Caki2 (cell line): Measurements from ENCODE around the gene SERPINA6. TPM values are rescaled to one million over a fixed set of nuclear protein-coding genes. Genes with fewer than 3 reads are reported as not detected.
"Not testable (repeated sequence)": the region's sequence is repeated elsewhere in the genome, so short reads cannot be mapped to it uniquely, and the experiment has no call there.

Experiments used
- DNase-seq: peaks from one replicate; pipeline ENCODE4 v3.0.0-alpha.2; 2015; ENCODE audit warnings: low read depth
- in situ Hi-C: cut with HindIII; loops from 2 replicates; pipeline ENCODE4 v1.10.0; 2016; ENCODE audit warnings: low sequenced_read_pairs, low pct_unique_long_range_greater_than_20kb, mixed read lengths
- total RNA-seq: library from RNA; depleted of rRNA; stranded (reverse); fragments of >200 nt; shearing (Covaris generic); gene quantifications from 2 replicates; pipeline ENCODE4 v1.2.3, GENCODE V29; 2014; ENCODE audit warnings: low replicate concordance; rRNA removed

Gene SERPINA6
- total RNA-seq, 1 experiment from 2014 or later, result 3.8 TPM

DNA sequence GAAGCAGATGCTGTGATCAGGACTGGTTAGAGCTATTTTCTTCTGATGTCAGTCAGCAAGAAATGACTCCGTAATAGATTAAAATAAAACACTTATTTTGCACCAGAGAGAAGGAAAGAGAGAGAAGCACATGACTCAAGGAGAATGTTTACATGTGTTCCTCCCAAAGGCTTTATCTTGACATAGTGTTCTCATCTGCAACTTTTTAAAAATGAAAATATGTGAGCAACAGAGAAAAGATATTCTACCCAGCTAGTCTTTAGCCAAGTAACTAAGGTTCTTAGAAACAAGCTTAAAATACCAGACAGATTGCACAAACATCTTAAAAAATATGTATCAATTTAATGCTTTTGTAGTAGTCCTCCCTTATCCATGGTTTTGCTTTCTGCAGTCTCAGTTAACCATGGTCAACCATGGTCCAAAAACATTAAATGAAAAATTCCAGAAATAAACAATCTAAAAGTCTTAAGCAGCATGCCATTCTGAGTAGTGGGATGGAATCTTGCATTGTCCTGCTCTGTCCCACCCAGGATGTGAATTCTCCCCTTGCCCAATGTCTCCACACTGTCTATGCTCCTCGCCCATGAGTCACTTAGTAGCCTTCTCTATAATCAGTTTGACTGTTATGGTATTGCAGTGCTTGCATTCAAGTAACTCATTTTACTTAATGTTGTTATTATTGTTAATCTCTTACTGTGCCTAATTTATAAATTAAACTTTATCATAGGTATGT, 40.0 kb downstream of the SERPINA6 start:
- in situ Hi-C loops, result no loop called here
- no peak for DNase-seq

DNA sequence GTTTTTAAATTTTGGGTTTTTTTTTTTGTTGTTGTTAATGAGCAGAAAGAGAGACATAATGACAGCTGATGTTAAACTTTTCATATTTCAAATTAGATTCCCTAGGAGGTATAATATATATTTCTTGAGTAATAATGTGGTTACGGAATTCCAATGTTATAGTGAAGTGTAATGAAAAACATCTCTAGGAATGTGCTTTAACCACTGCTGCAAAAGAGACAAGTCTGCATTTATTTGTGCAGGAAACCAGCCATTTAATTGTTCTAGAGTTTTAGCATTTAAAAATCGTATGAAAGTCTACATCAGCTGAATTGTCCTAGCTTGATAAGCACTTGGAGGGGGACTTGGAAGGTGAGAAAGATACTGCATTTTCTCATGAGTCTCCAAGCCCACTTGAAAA, 44.4 kb downstream of the SERPINA6 start:
- no peak for DNase-seq
- in situ Hi-C loops, result no loop called here

DNA sequence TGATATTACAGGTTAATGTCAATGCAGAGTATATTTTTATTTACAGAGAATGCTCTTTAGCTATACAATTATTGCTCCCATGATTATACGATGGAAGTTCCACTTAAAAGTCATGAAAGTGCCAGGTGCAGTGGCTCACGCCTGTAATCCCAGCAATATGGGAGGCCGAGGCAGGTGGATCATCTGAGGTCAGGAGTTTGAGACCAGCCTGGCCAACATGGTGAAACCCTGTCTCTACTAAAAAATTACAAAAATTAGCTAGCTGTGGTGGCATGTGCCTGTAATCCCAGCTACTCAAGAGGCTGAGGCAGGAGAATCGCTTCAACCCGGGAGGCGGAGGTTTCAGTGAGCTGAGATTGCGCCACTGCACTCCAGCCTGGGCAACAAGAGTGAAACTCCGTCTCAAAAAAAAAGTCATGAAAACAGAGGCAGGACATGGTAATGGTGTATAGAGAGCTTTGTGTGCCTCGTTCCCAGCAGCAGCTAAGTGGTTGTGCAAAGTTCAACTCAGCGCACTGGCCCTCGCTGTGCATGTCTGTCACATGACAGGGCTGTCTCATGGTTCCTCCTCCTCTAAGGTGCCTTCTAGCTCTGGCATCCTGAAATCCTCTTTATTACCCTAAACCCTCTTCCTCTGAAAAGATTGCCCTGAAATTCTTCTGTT, 46.1 kb downstream of the SERPINA6 start:
- in situ Hi-C loops, DNase-seq: not testable (repeated sequence)

- no peak for DNase-seq
- in situ Hi-C loops, result no loop called here
Measured at GRCh38 chr14:94269156-94269555, 54.0 kb downstream of the SERPINA6 start.

DNA sequence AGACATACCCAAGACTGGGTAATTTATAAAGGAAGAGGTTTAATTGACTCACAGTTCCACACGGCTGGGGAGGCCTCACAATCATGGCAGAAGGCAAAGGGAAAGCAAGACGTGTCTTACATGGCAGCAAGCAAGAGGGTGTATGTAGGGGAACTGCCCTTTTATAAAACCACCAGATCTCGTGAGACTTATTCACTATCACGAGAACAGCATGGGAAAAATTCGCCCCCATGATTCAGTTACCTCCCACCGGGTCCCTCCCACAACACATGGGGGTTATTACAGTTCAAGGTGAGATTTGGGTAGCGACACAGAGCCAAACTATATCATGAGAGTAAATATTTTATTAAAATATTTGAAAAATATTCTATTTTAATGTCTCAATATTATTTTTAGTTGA, 54.6 kb downstream of the SERPINA6 start:
- DNase-seq, in situ Hi-C loops: not testable (repeated sequence)

DNA sequence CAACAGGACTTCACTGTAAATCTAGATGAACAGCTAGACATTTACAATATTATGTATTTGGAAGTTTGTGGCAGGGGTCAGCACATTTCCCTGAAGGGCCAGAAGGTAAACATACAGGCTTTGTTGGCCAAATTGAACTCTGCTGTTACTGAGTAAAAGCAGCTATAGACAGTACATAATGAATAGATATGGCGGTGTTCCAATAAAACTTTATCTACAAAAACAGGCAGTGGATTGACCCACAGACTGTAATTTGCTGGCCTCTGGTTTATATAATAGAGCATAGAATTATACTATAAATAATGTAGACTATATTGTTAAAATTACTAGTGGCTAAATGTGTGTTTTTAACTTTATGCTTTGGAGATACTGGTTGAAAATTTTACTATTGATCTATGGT, 55.8 kb downstream of the SERPINA6 start:
- in situ Hi-C loops, result no loop called here
- no peak for DNase-seq

DNA sequence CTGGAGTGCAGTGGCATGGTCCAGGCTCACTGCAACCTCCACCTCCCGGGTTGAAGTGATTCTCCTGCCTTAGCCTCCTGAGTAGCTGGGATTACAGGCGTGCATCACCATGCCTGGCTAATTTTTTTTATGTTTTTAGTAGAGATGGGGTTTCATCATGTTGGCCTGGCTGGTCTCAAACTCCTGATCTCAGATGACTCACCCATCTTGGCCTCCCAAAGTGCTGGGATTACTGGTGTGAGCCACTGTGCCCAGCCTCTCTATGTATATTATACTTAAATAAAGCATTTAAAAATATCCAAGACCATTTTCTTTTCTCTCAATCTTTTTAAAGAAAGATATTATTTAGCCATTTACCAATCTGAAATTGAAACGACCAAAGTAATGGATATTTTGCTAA, 58.9 kb downstream of the SERPINA6 start:
- DNase-seq, in situ Hi-C loops: not testable (repeated sequence)

Other genes starting within 250 kb of the SERPINA6 start
- 89.6 and 108 TPM in 2 replicates for gene DDX24, start 242.1 kb downstream of the SERPINA6 start, total RNA-seq
- gene IFI27L1, start 242.0 kb downstream of the SERPINA6 start, total RNA-seq, result 6.6 and 21.8 TPM in 2 replicates
- gene IFI27, start 212.6 kb downstream of the SERPINA6 start, total RNA-seq, result 287 and 560 TPM in 2 replicates
- 115 and 144 TPM in 2 replicates for gene IFI27L2, start 193.7 kb downstream of the SERPINA6 start, total RNA-seq
- gene PPP4R4, start 149.0 kb downstream of the SERPINA6 start, total RNA-seq, result not detected in 2 replicates
- not detected in 2 replicates for gene SERPINA10, start 30.1 kb downstream of the SERPINA6 start, total RNA-seq
- gene SERPINA2, start 43.4 kb upstream of the SERPINA6 start, total RNA-seq, result not detected in 2 replicates
- 0.24 and 1.1 TPM in 2 replicates for gene SERPINA1, start 65.3 kb upstream of the SERPINA6 start, total RNA-seq
- gene SERPINA11, start 129.5 kb upstream of the SERPINA6 start, total RNA-seq, result not detected in 2 replicates
- gene SERPINA9, start 152.9 kb upstream of the SERPINA6 start, total RNA-seq, result not detected in 2 replicates
- gene SERPINA12, start 186.1 kb upstream of the SERPINA6 start, total RNA-seq, result not detected in 2 replicates
- gene SERPINA4, start 238.1 kb upstream of the SERPINA6 start, total RNA-seq, result not detected in 2 replicates